ENCODE measurements around the gene DNAH6. TPM values are rescaled to one million over a fixed set of nuclear protein-coding genes. Genes with fewer than 3 reads are reported as not detected.

The DNAH6 gene
- total RNA-seq, 1 experiment from 2014 or later: 0.10 TPM

DNA sequence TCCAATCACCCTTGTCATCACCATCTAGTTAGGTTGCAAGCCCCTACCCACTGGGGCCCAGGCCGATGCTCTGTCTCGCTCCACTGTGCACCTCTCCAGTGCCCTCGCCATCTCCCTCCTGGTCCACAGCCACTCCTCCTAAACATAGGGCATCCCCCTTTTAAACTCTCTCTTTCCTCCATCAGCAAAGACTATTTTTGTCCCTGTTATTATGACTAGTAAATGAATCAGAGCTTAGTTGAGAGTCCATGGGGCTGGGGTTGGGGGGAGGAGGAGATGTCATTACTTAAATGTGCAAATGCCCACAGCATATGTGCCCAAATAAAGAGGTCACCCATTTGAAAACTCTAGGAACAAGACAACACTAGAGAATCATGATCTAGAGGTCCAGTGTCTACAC lies 197.1 kb downstream of the DNAH6 start:
- in situ Hi-C loops (cut with HindIII; ENCODE audit: low pct_unique_long_range_greater_than_20kb, low sequenced_read_pairs): no loop called here
- DNase-seq (ENCODE audit: low read depth): no peak

DNA sequence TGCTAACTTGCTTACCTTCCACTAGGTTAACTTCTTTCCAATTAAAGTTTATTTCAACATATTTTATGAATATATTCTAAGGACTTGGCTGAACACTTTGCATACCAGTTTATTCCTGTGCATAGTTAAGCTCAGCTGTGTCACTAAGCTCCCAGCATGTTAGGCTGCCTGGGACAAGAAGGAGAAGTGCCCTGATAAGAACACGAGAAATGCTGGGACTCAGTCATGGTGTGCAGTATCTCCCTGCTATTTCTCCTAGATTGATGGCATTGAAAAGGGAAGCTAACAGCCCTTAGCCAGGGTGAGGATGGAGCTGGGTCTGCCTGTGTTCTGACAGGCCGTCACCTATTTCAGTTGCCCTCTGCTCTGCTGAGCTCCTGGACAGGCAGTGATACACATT lies 200.3 kb downstream of the DNAH6 start:
- in situ Hi-C loops (cut with HindIII; ENCODE audit: low pct_unique_long_range_greater_than_20kb, low sequenced_read_pairs): no loop called here
- DNase-seq (ENCODE audit: low read depth): no peak

- in situ Hi-C loops (cut with HindIII; ENCODE audit: low pct_unique_long_range_greater_than_20kb, low sequenced_read_pairs): no loop called here
- no peak for DNase-seq (ENCODE audit: low read depth)
These were observed 201.0 kb downstream of the DNAH6 start for GRCh38 chr2:84717302-84717701.

- DNase-seq (ENCODE audit: low read depth): peak; percentile 8
- in situ Hi-C loops (cut with HindIII; ENCODE audit: low pct_unique_long_range_greater_than_20kb, low sequenced_read_pairs): no loop called here
These were observed 203.1 kb downstream of the DNAH6 start for GRCh38 chr2:84719434-84719833.

DNA sequence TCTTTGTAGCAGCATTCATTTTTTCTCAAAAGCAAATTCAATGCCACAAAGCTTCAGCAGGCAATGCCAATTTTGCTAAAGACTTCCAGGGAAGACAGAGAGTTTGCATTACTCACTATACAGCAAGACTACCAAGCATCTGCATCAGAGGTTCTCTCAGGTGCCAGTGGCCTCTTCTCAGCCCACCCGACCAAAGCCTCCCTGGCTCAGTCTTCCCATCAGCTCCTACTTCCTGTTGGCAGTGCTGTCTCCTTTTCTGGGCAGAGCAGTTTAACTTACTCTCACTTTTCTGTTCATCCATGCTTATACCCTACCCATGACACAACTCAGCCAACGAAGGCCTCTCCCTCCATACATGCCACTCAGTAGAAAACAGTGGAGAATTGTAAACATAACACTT lies 207.5 kb downstream of the DNAH6 start:
- no peak for DNase-seq (ENCODE audit: low read depth)
- in situ Hi-C loops (cut with HindIII; ENCODE audit: low pct_unique_long_range_greater_than_20kb, low sequenced_read_pairs): no loop called here

DNA sequence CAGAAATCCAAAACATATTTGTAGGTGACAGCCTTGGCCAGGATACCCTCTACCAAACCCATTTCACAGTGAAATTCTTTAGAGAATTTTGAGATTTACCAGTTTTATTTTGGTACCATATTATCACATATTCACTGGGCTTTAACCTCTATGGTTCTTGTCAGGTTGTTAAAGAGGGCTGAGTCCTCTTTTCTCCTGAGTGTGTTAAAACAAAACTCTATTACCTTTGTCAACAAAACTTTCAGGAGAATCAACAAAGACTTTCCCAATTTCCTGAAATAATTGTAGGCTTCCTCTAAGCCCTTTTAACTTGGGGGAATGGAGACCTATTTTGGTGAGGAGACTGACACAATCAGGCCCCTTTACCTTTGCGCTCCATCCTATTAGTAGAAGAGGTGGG lies 209.4 kb downstream of the DNAH6 start:
- in situ Hi-C loops (cut with HindIII; ENCODE audit: low pct_unique_long_range_greater_than_20kb, low sequenced_read_pairs): no loop called here
- no peak for DNase-seq (ENCODE audit: low read depth)

DNA sequence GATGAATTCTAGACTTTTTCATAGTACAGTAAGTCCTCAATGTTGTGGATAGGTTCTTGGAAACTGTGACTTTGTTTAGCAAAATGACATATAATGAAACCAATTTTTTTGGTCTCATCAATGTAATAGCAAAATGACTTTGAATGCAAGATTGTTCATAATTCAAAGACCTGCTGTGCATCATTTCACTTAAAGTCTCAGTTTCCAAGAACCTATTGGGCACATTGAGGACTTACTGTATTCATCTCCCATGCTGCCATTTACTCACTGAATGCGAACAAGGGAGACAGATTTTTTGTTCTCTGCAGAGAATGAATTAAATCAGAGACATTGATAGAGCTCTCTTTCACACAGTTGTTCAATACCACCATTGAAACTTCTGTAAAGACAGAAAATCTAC lies 211.0 kb downstream of the DNAH6 start:
- no peak for DNase-seq (ENCODE audit: low read depth)
- in situ Hi-C loops (cut with HindIII; ENCODE audit: low pct_unique_long_range_greater_than_20kb, low sequenced_read_pairs): no loop called here

GRCh38 chr2:84729224-84729623 lies 212.9 kb downstream of the DNAH6 start:
- in situ Hi-C loops (cut with HindIII; ENCODE audit: low pct_unique_long_range_greater_than_20kb, low sequenced_read_pairs): no loop called here
- no peak for DNase-seq (ENCODE audit: low read depth)

DNA sequence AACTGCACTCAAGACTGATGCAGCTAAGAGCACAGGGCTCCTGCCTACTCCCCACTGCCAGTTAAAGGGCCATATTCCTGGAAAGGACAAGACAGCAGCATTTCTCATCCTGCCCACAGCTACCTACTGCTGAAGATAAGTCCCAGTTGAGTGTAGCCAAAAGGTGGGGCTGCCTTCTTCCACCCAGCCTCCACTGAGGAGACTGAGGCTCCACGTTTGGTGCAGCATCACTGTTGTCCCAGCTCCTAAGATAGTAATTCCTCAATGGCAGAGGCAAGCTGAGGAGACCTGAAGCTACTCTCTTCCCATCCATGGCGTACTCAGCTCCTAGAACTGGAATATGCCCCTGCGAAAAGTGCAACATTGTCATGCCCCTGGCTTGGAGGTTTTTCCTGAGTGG lies 214.9 kb downstream of the DNAH6 start:
- DNase-seq (ENCODE audit: low read depth): no peak
- in situ Hi-C loops (cut with HindIII; ENCODE audit: low pct_unique_long_range_greater_than_20kb, low sequenced_read_pairs): no loop called here

- in situ Hi-C loops (cut with HindIII; ENCODE audit: low pct_unique_long_range_greater_than_20kb, low sequenced_read_pairs): no loop called here
- no peak for DNase-seq (ENCODE audit: low read depth)
These were observed 216.8 kb downstream of the DNAH6 start for GRCh38 chr2:84732897-84733778.

- in situ Hi-C loops (cut with HindIII; ENCODE audit: low pct_unique_long_range_greater_than_20kb, low sequenced_read_pairs): no loop called here
- DNase-seq (ENCODE audit: low read depth): no peak
These were observed 219.1 kb downstream of the DNAH6 start for GRCh38 chr2:84735389-84735788.

- in situ Hi-C loops (cut with HindIII; ENCODE audit: low pct_unique_long_range_greater_than_20kb, low sequenced_read_pairs): no loop called here
- peak; percentile 21 for DNase-seq (ENCODE audit: low read depth)
These were observed 225.0 kb downstream of the DNAH6 start for GRCh38 chr2:84741182-84741822.

DNA sequence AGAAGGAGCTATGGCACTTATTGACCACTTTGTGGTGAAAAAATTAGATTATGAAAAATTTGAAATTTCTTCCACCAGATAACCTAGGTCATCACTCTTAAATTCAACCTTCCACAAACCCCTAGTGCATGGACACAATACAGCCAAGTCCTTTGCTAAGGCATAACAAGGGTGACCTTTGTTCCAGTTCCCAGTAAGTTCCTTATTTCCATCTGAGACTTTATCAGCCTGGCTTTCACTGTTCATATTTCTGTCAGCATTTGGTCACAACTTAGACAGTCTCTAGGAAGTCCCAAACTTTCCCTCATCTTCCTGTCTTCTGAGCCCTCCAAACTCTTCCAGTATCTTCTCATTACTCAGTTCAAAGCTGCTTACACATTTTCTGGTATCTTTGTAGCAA lies 232.0 kb downstream of the DNAH6 start:
- DNase-seq (ENCODE audit: low read depth): no peak
- in situ Hi-C loops (cut with HindIII; ENCODE audit: low pct_unique_long_range_greater_than_20kb, low sequenced_read_pairs): no loop called here

DNA sequence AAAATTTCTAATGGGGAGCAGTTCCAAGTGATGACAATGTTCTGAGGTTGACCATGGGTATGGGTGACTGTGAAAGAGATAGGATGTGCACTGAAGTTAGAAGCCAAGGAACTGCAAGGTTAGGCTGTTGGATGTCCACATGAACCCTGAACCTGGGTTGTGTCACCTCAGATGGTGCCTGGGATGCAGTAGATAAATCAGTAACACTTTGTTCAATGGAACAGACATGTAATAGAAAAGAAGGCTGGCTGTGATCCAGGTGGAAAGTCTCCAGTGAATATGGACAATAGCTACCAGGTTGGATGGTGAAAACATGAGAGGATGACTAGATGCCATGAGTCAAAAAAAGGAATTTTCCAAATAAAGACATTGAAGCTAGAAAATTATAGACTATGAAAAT lies 233.1 kb downstream of the DNAH6 start:
- in situ Hi-C loops (cut with HindIII; ENCODE audit: low pct_unique_long_range_greater_than_20kb, low sequenced_read_pairs): no loop called here
- no peak for DNase-seq (ENCODE audit: low read depth)

- DNase-seq (ENCODE audit: low read depth): no peak
- in situ Hi-C loops (cut with HindIII; ENCODE audit: low pct_unique_long_range_greater_than_20kb, low sequenced_read_pairs): no loop called here
These were observed 238.8 kb downstream of the DNAH6 start for GRCh38 chr2:84755096-84755495.

- in situ Hi-C loops (cut with HindIII; ENCODE audit: low pct_unique_long_range_greater_than_20kb, low sequenced_read_pairs): no loop called here
- DNase-seq (ENCODE audit: low read depth): no peak
These were observed 241.3 kb downstream of the DNAH6 start for GRCh38 chr2:84757648-84758047.

GRCh38 chr2:84766791-84767190 lies 250.5 kb downstream of the DNAH6 start:
- no peak for DNase-seq (ENCODE audit: low read depth)
- in situ Hi-C loops (cut with HindIII; ENCODE audit: low pct_unique_long_range_greater_than_20kb, low sequenced_read_pairs): no loop called here

GRCh38 chr2:84768840-84769239 lies 252.5 kb downstream of the DNAH6 start:
- in situ Hi-C loops (cut with HindIII; ENCODE audit: low pct_unique_long_range_greater_than_20kb, low sequenced_read_pairs): no loop called here
- DNase-seq (ENCODE audit: low read depth): no peak

GRCh38 chr2:84770280-84770679 lies 254.0 kb downstream of the DNAH6 start:
- in situ Hi-C loops (cut with HindIII; ENCODE audit: low pct_unique_long_range_greater_than_20kb, low sequenced_read_pairs): no loop called here
- no peak for DNase-seq (ENCODE audit: low read depth)

DNA sequence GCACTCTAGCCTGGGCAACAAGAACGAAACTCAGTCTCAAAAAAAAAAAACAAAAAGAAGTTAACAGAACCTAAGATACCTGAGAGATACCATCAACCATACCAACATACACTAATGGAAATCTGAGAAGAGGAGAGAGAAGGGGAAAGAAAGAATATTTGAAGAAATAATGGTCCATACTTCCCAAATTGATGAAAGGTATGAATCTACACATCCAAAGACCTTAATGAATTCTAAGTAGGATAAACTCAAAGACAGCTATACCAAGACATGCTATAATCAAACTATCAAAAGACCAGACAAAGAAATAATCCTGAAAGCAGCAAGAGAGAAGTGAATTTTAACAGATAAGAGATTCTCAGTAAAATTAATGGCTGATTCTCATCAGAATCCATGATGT lies 255.0 kb downstream of the DNAH6 start:
- in situ Hi-C loops (cut with HindIII; ENCODE audit: low pct_unique_long_range_greater_than_20kb, low sequenced_read_pairs): no loop called here
- no peak for DNase-seq (ENCODE audit: low read depth)
